Stimulated activated CD8-positive, alpha-beta memory T cell treated with anti-CD3 and anti-CD28 coated beads, Interleukin-2, amount 100 ng/mL, for 48 hours (primary cell): ENCODE data around the gene SNAP29.
A peak's percentile ranks its signal among the peaks of the same experiment; 100 is the strongest.
"Not testable (repeated sequence)": the region's sequence is repeated elsewhere in the genome, so short reads cannot be mapped to it uniquely, and the experiment has no call there.

Experiments
- DNase-seq, 2 donors: peaks; one replicate each; pipeline ENCODE4 v3.0.0-alpha.2; 2020; ENCODE audit warnings: low read depth in 2 of 2

The SNAP29 gene

DNA sequence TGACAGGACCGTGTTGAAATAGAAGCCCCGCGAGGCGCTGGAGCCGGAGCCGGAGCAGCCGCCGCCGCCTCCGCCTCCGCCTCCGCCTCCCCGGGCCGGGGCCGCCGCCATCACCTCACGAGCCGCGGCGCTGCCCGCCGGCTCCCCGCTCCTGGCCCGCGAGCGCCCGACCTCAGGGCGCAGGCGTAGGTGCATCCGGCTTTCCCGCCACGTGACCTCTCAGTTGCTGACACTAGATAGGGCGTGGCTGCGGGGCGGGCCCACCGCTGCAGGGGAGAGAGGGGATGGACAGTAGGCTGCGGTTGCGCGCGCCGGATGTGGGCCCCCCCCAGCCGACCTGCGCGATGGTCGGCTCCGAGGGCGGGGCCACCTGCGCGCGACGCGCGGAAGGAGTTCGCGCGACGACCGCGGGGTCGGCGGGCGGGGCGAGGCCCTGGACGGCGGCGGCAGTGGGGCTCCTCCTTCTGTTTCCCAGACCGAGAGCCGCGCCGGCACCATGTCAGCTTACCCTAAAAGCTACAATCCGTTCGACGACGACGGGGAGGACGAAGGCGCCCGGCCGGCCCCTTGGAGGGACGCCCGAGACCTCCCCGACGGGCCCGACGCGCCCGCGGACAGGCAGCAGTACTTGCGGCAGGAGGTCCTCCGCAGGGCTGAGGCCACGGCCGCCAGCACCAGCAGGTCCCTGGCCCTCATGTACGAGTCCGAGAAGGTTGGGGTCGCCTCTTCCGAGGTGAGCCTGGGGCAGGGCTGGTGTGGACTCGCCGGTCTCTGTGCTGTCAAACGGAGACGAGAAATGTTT, at the start of gene SNAP29, which contains the start of gene PI4KA:
Gene SNAP29 (plus strand): TSS at position 393 of the 802 bp plus-strand sequence. CDS start 104 bp downstream, at position 497.
Gene PI4KA (minus strand): TSS at position 197 of the 802 bp plus-strand sequence. CDS start 86 bp downstream, at position 111.
- peak; percentile 97 for DNase-seq

DNA sequence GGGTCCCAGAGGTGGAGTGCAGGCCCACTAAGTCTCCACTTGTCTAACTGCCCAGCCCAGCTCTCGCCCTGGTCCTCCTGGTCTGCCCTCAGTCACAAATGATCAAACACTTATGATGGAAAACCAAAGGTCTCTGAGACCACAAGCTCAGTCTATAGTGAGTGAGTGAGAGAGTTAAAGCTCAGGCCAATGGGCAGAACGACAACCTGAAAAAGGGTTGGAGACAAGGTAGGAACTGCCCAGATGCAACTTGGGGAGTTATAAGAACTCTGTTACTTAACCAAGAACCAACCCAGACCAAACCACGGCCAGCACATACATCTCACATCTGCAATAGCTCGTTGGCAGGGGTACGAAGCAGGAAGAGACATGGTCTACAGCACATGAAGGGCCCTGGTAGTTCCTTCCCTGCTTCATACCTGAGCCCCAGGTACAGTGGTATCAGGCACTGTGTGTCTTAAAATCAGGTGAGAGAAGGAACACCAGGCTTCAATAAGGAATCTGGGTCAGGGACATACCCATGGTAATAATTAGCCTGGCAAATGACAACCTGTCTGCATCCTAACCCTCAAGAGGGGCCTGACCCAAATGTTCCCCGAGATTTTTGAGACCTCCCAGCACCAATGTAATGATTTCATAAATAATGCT, 49.1 kb upstream of the SNAP29 start:
- no peak for DNase-seq

DNA sequence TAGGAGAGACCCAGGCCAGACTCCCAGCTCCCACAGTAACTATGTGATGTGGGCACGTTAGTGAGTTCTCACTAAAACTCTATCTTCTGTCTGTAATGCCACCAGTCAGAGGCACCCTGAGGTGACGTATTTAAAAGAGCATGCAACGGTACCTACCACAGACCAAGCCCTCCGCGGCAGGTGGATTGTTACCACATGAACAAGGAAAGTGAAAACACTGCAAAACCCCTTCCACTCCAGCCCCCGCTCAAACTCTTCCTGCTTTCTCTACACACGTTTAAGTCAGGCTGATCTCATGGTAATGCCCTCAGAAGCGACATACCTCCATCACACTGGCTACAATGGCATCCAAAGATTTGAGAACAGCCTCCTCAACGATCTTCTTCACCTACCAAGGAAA, 48.2 kb upstream of the SNAP29 start:
- peak; percentile 14 to 17 for DNase-seq

DNA sequence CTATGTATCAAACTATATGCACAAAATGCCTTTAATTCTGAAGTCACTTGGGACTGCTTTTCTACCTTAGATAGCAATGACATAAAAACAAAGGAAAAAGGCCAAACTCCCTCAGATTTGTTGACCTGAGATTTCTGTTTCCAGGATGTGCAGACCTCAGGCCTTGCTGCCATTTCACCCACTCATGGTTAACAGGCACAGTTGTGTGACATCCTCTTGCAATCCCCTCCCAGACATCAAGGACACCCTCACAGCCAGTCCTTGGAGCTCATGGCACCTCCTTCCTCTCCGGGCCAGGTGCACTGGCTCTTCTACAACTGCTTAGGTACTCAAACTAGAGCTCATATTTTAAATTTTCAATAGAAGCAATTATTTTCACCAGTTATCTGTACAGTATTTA, 47.6 kb upstream of the SNAP29 start:
- no peak for DNase-seq

DNA sequence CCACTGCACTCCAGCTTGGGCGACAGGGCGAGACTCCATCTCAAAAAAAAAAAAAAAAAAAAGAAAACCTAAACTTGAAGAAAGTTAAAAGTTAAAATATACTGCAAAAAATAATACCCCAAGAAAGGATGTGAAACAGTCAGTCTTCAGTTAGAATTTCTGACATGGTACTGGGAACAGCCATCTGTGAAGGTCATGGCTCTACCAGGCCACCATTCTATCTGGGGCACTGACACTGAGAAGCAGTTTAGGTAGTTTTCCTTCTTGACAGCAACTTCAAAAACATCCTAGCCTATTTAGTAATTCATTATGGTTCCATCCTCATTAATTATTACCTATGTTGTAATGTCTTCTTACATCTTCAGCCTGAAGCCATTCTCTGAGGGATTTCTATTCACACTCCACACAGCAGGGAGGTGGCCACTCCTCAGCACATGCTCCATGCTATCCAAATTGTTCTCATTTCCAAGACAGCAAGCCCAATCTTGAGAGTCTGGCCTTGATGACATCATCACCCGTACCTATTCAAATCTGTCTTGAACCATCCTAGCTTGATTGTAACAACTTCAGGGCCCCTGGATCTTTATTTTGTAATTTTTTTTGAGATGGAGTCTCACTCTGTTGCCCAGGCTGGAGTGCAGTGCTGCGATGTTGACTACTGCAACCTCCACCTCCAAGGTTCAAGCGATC, 46.7 kb upstream of the SNAP29 start:
- no peak for DNase-seq

DNA sequence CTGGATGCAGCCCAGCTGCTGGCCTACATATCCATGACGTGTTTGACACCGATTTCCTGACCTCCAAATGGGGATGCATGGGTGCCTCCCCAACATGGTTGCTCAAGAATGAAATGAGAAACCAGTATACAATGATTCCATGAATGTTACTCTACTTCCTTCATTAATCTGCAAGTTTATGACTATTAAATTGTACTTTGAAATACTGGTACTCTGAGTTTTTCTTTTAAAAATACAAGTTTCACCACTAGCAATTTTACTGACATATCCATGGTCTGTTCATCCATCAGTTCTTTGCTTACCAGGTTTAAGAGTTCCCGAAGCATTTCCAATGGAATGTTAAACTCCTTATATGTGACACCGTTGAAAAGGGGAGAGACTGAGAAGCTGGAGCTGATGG, 45.8 kb upstream of the SNAP29 start:
- DNase-seq = no peak

DNA sequence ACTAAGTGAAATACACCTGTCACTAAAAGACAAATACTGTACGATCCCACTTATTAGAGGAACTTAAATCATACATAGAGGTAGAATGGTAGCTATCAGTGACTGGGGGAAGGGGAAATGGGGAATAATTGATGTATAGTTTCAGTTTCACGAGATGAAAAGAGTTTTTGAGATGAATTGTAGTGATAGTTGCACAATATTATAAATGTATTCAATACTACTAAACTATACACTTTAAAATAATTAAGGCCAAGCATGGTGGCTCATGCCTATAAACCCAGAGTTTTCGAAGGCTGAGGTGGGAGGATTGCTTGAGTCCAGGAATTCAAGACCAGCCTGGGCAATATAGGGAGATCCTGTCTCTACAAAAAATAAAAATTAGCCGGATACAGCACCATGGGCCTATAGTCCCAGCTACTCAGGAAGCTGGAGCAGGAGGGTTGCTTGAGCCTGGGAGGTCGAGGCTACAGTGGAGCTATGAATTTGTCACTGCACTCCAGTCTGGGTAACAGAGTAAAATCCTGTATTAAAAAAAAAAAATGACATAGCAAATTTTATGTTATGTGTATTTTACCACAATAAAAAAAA, 44.5 kb upstream of the SNAP29 start:
- no peak for DNase-seq

DNA sequence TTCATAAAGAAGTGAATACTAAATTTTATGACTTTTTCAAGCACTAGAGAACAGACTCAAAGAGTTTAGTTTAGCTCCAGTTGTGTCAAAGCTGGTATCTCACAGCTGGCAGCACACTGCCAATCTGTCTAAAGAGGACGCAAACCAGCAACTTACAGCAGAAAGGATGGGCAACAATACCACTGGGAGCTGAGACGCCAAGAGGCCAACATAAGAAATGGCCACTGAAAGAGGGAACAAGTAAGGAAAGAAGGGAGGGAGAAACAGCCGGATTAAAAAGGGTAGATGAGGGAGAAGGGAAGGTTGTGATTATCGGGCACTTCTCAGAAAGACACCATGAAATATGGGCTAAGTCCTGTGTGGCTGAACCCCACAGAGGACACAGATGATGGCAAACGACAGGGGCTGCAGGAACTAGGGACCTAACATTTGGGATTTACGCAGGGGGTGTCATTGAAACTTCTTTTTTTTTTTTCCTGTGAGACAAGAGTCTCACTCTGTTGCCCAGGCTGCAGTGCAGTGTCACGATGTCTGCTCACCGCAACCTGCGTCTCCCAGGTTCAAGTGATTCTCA, 43.2 kb upstream of the SNAP29 start:
- DNase-seq = no peak

DNA sequence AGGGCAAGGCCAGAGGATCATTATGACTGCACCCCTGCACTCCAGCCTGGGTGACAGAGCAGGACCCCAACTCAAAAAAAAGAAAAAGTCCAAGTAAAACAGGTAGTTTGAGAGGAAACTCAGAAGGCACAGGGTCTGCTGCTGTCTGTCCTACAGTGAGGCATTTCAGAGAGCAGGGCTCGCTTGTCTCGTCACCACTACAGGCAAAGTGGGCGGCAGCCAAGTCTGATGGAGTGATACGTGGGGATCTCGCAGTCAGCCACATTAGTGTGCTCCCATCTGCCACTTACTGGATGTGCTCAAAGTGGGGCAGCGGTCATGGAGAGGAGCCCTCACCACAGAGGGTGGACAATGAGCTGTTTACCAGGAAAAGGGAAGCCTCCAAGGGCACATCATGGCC, 42.2 kb upstream of the SNAP29 start:
- no peak for DNase-seq

DNA sequence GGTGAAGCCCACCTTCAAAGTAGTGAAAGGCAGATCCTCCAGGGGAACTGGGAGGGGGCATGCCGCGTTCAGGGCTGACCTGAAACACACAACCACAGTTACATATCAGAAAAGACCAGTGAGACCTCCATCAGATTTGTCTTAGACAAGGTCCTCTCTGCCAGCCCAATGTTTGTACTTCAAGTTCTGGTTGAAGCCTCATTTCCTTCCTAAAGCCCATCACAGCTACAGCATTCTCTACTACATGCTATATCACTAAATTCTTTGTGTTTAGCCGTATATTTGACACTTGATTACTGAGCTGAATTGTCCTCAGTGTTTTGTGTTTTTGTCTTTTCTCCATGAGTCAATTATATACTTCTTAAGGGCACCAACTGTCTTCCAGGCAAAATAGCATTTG, 40.3 kb upstream of the SNAP29 start:
- no peak for DNase-seq

DNA sequence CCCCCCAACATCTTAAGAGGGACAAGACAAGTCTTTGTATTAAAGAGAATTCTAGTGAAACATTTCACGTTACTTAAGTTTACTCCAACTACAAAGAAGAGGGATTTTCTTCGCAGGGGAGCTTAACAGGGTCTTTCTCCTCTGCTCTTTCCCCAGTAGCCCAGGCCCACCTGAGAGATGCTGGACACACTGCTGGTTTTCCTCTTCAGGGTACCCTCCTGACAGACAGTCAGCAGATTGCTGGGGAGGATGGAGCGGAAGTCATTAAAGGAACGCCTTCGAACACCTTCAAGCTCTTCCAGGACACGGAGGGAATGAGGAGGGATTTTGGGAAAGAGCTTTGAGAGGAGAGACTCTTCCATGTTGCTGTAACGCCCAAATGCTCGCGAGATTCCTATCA, 39.3 kb upstream of the SNAP29 start:
- DNase-seq = no peak

DNA sequence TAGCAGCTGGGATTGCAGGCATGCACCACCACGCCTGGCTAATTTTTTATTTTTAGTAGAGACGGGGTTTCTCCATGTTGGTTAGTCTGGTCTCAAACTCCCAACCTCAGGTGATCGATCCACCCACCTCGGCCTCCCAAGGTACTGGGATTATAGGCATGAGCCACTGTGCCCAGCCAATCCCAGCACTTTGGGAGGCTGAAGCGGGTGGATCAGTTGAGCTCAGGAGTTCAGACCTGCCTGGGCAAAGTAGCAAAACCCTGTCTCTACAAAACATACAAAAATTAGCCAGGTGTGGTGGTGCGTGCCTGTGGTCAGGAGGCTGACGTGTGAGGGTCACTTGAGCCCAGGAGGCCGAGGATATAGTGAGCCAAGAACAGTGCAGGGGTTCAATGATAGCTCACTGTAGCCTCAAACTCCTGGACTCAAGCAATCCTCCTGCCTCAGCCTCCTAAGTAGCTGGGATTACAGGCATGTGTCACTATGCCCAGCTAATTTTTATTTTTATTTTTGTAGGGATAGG, 37.0 kb upstream of the SNAP29 start:
- not testable (repeated sequence) for DNase-seq

DNA sequence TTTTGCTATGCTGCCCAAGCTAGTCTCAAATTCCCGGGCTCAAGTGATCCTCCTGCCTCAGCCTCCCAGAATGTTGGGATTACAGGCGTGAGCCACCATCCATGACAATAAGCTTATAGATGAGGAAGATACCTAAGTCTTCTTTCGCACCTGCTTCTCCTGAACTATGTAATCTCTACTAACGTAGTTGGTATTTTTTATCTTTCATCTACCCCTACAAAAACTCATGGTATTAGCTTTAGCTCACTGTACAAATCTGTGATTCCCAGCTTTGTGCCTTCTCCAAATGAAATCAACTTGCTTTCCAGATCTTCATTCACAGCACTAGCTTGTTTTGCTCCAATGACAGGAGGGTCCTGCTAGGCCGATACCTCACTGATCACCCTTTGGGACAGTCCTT, 36.6 kb upstream of the SNAP29 start:
- no peak for DNase-seq

DNA sequence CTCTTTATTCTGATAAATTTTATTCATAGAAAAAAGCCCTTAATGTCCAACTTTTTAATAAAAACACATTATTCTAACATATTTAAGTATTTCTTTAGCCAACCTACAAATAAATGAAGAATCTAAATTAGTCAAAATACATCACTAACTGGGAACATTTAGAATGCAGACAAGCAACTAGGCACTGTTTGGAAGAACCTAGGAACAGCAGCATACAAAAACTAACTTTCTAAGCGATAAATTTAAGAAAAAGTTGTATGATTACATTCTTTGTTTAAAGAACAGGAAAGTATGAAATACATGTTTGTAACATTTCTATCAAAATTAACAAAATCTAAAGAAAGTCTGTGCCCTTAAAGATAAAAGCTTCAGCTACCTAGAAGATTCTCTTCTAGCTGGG, 35.5 kb upstream of the SNAP29 start:
- no peak for DNase-seq

DNA sequence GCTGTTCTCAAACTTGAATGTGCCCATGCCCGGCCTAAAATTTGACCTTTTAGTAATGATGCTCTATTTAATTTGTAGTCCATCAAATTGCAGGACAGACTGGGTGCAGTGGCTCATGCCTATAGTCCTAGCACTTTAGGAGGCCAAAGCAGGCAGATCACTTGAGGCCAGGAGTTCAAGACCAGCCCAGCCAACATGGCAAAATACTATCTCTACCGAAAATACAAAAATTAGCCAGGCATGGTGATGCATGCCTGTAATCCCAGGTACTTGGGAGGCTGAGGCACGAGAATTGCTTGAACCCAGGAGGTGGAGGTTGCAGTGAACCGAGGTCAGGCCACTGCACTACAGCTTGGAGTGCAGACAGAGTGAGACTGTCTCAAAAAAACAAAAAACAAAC, 33.6 kb upstream of the SNAP29 start:
- DNase-seq = not testable (repeated sequence)

DNA sequence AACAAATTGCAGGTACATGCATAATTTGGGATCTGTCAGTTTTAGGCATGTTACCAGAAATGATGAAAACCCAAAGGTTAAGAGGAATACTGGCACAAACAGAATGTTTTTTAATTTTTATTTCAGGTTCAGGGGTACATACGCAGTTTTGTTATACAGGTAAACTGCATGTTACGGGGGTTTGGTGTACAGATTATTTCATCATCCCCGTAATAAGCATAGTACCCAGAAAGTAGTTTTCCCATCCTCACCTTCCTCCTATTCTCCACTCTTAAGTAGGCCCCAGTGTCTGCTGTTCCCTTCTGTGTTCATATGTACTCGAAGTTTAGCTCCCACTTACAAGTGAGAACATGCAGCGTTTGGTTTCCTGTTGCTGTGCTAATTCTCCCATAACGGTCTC, 33.2 kb upstream of the SNAP29 start:
- DNase-seq = no peak

DNA sequence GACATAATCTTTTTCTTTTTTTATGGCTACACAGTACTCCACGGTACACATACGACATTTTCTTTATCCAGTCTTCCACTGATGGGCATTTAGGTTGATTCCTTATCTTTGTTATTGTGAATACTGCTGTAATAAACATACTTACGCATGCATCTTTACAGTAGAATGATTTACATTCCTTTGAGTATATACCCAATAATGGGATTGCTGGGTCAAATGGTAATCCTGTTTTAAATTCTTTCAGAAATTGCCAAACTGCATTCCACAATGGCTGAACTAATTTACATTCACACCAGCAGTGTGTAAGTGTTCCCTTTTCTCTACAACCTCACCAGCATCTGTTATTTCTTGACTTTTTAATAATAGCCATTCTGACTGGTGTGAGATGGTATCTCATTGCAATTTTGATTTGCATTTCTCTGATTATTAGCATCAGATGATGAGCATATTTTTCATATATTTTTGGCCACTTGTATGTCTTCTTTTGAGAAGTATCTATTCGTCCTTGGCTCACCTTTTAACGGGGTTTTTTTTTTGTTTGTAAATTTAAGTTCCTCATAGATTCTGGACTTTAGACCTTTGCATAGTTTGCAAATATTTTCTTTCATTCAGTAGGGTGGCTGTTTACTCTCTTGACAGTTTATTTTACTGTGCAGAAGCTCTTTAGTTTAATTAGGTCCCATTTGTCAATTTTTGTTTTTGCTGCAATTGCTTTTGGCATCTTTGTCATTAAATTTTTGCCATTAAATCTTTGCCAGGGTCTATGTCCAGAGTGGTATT, 32.2 kb upstream of the SNAP29 start:
- DNase-seq = not testable (repeated sequence)

DNA sequence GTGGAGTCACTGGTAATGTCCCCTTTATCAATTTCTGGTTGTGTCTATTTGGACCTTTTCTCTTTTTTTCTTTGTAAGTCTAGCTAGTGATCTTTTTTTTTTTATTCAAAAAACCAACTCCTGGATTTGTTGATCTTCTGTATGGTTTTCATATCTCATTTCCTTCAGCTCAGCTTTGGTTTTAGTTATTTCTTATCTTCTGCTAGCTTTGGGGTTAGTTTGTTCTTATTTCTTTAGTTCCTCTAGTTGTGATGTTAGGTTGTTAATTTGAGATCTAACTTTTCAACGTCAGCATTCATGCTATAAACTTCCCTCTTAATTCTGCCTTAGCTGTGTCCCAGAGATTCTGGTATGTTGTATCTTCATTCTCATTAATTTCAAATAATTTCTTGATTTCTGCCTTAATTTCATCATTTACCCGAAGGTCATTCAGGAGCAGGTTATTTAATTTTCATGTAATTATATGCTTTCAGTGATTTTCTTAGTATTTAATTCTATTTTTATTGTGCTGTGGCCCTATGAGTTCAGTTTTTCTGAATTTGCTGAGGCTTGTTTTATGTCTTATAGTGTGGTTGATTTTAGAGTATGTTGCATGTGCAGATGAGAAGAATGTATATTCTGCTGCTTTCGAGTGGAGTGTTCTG, 29.2 kb upstream of the SNAP29 start:
- no peak for DNase-seq

DNA sequence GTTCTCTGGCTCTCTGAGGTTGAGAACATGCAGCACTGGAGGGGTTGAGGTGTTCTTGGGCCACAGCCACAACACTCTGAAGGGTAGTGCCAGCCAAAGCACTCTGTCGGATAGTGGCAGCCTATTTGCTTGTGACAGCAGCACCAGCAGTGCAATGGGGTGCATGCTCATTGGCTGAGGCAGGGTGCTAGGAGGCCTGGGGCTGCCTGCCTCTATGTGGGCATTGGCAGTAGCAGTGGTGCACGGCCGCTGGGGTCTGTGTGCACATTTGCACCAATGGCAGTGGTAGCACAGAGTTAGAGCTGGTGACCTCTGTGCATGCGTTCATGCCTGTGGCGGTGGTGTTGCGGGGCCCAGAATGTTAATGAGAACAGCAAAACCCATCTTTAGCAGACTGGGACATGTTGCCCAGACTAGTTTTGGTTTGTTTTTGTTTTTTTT, 25.6 kb upstream of the SNAP29 start:
- DNase-seq = no peak

DNA sequence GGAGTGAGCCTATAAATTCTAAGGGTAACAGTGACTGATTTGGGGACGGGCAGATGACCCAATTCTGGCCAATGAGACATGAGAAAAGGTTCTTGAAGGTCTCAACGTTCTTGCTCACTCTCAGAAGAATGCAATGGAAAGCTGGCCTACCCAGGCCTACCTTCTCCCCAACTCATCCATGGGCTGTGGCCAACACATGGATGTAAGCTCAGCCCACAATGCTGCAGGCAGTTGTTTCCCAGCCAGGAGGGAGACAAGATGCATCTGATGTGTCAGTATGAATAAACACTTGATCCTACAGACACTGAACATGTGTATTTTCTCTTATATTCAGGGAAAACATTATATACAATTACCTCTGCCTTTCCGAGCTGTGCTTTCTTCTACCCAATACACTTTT, 24.6 kb upstream of the SNAP29 start:
- DNase-seq = no peak
